ENCODE measurements around the gene SLC25A24. TPM values are rescaled to one million over a fixed set of nuclear protein-coding genes. Genes with fewer than 3 reads are reported as not detected.

SLC25A24 gene
- total RNA-seq, 1 experiment from 2014 or later, result 35.4 TPM

GRCh38 chr1:108120163-108120562, 80.0 kb downstream of the SLC25A24 start:
- H3K9me3 ChIP-seq (ENCODE audit: low read depth, low read length, poor library complexity, severe bottlenecking), result no peaks in the 10 kb centered on the region
- BruUV-seq (replicated peaks), result no TSS peak
- peaks cover 10% of the 10 kb centered on the region for H3K27me3 ChIP-seq (replicated peaks; ENCODE audit: insufficient read depth, low read depth, low read length, poor library complexity)
- CTCF ChIA-PET, result interaction anchor here (0.5 kb wide), 1 partner anchor 607 kb away, joined by 6 read pairs; no protein-coding TSS in a partner anchor
- intact Hi-C loops (cut with micrococcal nuclease; ENCODE audit: unreplicated experiment), result no loop called here
- TF ChIP-seq CTCF (conservative IDR thresholded peaks at IDR 0.05; ENCODE audit: low read depth, low read length) (no peak), EZH2 (IDR thresholded peaks at IDR 0.05; ENCODE audit: borderline replicate concordance, low read depth, low read length, poor library complexity, severe bottlenecking) (no peak)
- no peak overlapping the region for H3K4me3 ChIP-seq (ENCODE audit: low read depth, low read length, poor library complexity, severe bottlenecking)
- H3K4me1 ChIP-seq (ENCODE audit: insufficient read depth, low read length, poor library complexity, severe bottlenecking), result no peaks in the 10 kb centered on the region
- no peak for DNase-seq (ENCODE audit: low spot score)
- POLR2A ChIA-PET (ENCODE audit: low non-redundant PET), result no interaction called here
- no peak overlapping the region for H3K27ac ChIP-seq (ENCODE audit: low read depth, low read length, poor library complexity, severe bottlenecking)
- no peaks in the 10 kb centered on the region for H3K36me3 ChIP-seq (ENCODE audit: insufficient read depth, low read length, poor library complexity, severe bottlenecking)

GRCh38 chr1:108119500-108119899, 80.6 kb downstream of the SLC25A24 start:
- TF ChIP-seq EZH2 (IDR thresholded peaks at IDR 0.05; ENCODE audit: borderline replicate concordance, low read depth, low read length, poor library complexity, severe bottlenecking), result no peak
- no peak for TF ChIP-seq CTCF (conservative IDR thresholded peaks at IDR 0.05; ENCODE audit: low read depth, low read length)
- CTCF ChIA-PET, result interaction anchor here (0.5 to 1.3 kb wide), 2 partner anchors 337 to 606 kb away, joined by 5 to 6 read pairs; no protein-coding TSS in a partner anchor
- intact Hi-C loops (cut with micrococcal nuclease; ENCODE audit: unreplicated experiment), result no loop called here

GRCh38 chr1:108117945-108118902, 81.9 kb downstream of the SLC25A24 start:
- no peaks in the 10 kb centered on the region for H3K9me3 ChIP-seq (ENCODE audit: low read depth, low read length, poor library complexity, severe bottlenecking)
- DNase-seq (ENCODE audit: low spot score), result peak; percentile 14
- intact Hi-C loops (cut with micrococcal nuclease; ENCODE audit: unreplicated experiment), result no loop called here

More at GRCh38 chr1:108119500-108119899, 80.6 kb downstream of the SLC25A24 start:
- no peak overlapping the region for H3K4me3 ChIP-seq (ENCODE audit: low read depth, low read length, poor library complexity, severe bottlenecking)
- H3K36me3 ChIP-seq (ENCODE audit: insufficient read depth, low read length, poor library complexity, severe bottlenecking), result no peaks in the 10 kb centered on the region
- no peaks in the 10 kb centered on the region for H3K4me1 ChIP-seq (ENCODE audit: insufficient read depth, low read length, poor library complexity, severe bottlenecking)
- peaks cover 10% of the 10 kb centered on the region for H3K27me3 ChIP-seq (replicated peaks; ENCODE audit: insufficient read depth, low read depth, low read length, poor library complexity)
- H3K9me3 ChIP-seq (ENCODE audit: low read depth, low read length, poor library complexity, severe bottlenecking), result no peaks in the 10 kb centered on the region
- no peak overlapping the region for H3K27ac ChIP-seq (ENCODE audit: low read depth, low read length, poor library complexity, severe bottlenecking)
- POLR2A ChIA-PET (ENCODE audit: low non-redundant PET), result no interaction called here
- DNase-seq (ENCODE audit: low spot score), result no peak
- no TSS peak for BruUV-seq (replicated peaks)

More at GRCh38 chr1:108117945-108118902, 81.9 kb downstream of the SLC25A24 start:
- ChIA-PET POLR2A (ENCODE audit: low non-redundant PET) (no interaction called here), CTCF (interaction anchor here (1.2 to 1.3 kb wide), 1 partner anchor 336 kb away, joined by 4 to 5 read pairs; no protein-coding TSS in a partner anchor)
- Histone ChIP-seq H3K27me3 (replicated peaks; ENCODE audit: insufficient read depth, low read depth, low read length, poor library complexity) (peaks cover 10% of the 10 kb centered on the region), H3K36me3 (ENCODE audit: insufficient read depth, low read length, poor library complexity, severe bottlenecking) (no peaks in the 10 kb centered on the region), H3K4me3 (ENCODE audit: low read depth, low read length, poor library complexity, severe bottlenecking) (no peak overlapping the region), H3K27ac (ENCODE audit: low read depth, low read length, poor library complexity, severe bottlenecking) (no peak overlapping the region), H3K4me1 (ENCODE audit: insufficient read depth, low read length, poor library complexity, severe bottlenecking) (peaks cover 7% of the 10 kb centered on the region)
- BruUV-seq (replicated peaks), result no TSS peak
- TF ChIP-seq EZH2 (IDR thresholded peaks at IDR 0.05; ENCODE audit: borderline replicate concordance, low read depth, low read length, poor library complexity, severe bottlenecking) (no peak), CTCF (conservative IDR thresholded peaks at IDR 0.05; ENCODE audit: low read depth, low read length) (no peak)
